GM20431 (cell line): Measurements from ENCODE around the gene OBP2B.
"Not testable (repeated sequence)": the region's sequence is repeated elsewhere in the genome, so short reads cannot be mapped to it uniquely, and the experiment has no call there.

Experiments used
- in situ Hi-C: fragments of 300-500 bp; cut with MseI, MboI; formaldehyde crosslinking; loops from one replicate; pipeline ENCODE4 v1.15.0; 2020; ENCODE audit warnings: low sequenced_read_pairs; ENCODE audit not compliant: unreplicated experiment

The OBP2B gene

GRCh38 chr9:133238851-133239532 lies 29.9 kb upstream of the OBP2B start:
- in situ Hi-C loops, result no loop called here

GRCh38 chr9:133238272-133238850 lies 29.3 kb upstream of the OBP2B start:
- in situ Hi-C loops, result no loop called here

GRCh38 chr9:133237035-133237731 lies 28.1 kb upstream of the OBP2B start:
- in situ Hi-C loops, result no loop called here

GRCh38 chr9:133236291-133237034 lies 27.4 kb upstream of the OBP2B start:
- in situ Hi-C loops, result not testable (repeated sequence)

GRCh38 chr9:133235549-133236222 lies 26.6 kb upstream of the OBP2B start:
- in situ Hi-C loops, result no loop called here

- in situ Hi-C loops, result no loop called here
Measured at GRCh38 chr9:133234577-133235322, 25.7 kb upstream of the OBP2B start.

- in situ Hi-C loops, result no loop called here
Measured at GRCh38 chr9:133233681-133234432, 24.8 kb upstream of the OBP2B start.

GRCh38 chr9:133231934-133232568 lies 23.0 kb upstream of the OBP2B start:
- in situ Hi-C loops, result not testable (repeated sequence)

GRCh38 chr9:133230514-133230913 lies 21.5 kb upstream of the OBP2B start:
- in situ Hi-C loops, result not testable (repeated sequence)

- in situ Hi-C loops, result no loop called here
Measured at GRCh38 chr9:133230093-133230492, 21.0 kb upstream of the OBP2B start.

- in situ Hi-C loops, result not testable (repeated sequence)
Measured at GRCh38 chr9:133228474-133229193, 19.6 kb upstream of the OBP2B start.

GRCh38 chr9:133227996-133228395 lies 18.9 kb upstream of the OBP2B start:
- in situ Hi-C loops, result not testable (repeated sequence)

- in situ Hi-C loops, result no loop called here
Measured at GRCh38 chr9:133227242-133227860, 18.3 kb upstream of the OBP2B start.

GRCh38 chr9:133226219-133227171 lies 17.4 kb upstream of the OBP2B start:
- in situ Hi-C loops, result no loop called here

GRCh38 chr9:133225171-133226011 lies 16.3 kb upstream of the OBP2B start:
- in situ Hi-C loops, result no loop called here
